Measurements from ENCODE around the gene CCDC69.

CCDC69 gene

GRCh38 chr5:151132963-151133362 lies 90.9 kb downstream of the CCDC69 start:
- no peak overlapping the region for H3K27ac ChIP-seq (ENCODE audit: low read depth, low read length)
- H3K79me2 ChIP-seq (ENCODE audit: control insufficient read depth, insufficient read depth, low read length, poor library complexity): no peaks in the 10 kb centered on the region
- H4K91ac ChIP-seq (ENCODE audit: low read depth, low read length): no peak overlapping the region
- H3K4me1 ChIP-seq (ENCODE audit: control insufficient read depth in 1 of 2, insufficient read depth in 2 of 2, low read length in 2 of 2): peaks cover 5 to 14% of the 10 kb centered on the region in 2 experiments
- H2BK5ac ChIP-seq (ENCODE audit: low read depth, low read length, poor library complexity): no peak overlapping the region
- DNase-seq: no peak
- no peak overlapping the region for H2AFZ ChIP-seq (ENCODE audit: insufficient read depth, low read length, poor library complexity)
- no peak overlapping the region for H2BK120ac ChIP-seq (ENCODE audit: insufficient read depth, low read length, poor library complexity)
- H3K14ac ChIP-seq (ENCODE audit: low read length): no peak overlapping the region
- no peak overlapping the region for H2BK12ac ChIP-seq (ENCODE audit: low read length)
- H3K79me1 ChIP-seq (ENCODE audit: low read length): peaks cover 5% of the 10 kb centered on the region
- no peak overlapping the region for H3K4me3 ChIP-seq (ENCODE audit: low read depth, low read length)
- no peak overlapping the region for H4K12ac ChIP-seq (ENCODE audit: low read depth, low read length)
- H3K27me3 ChIP-seq (ENCODE audit: insufficient read depth, low read length): no peaks in the 10 kb centered on the region
- H3K4me2 ChIP-seq (ENCODE audit: low read length): no peak overlapping the region
- H3K36me3 ChIP-seq (ENCODE audit: control insufficient read depth in 1 of 2, insufficient read depth in 2 of 2, low read length in 2 of 2): peaks cover 38 to 60% of the 10 kb centered on the region in 2 experiments
- H4K8ac ChIP-seq (ENCODE audit: low read depth, low read length): no peak overlapping the region
- no peak overlapping the region for H2AK5ac ChIP-seq (ENCODE audit: low read length)
- H3K18ac ChIP-seq (ENCODE audit: low read length): no peak overlapping the region
- H3K23ac ChIP-seq (ENCODE audit: low read length): no peak overlapping the region
- no peak overlapping the region for H3K9ac ChIP-seq (ENCODE audit: low read length)
- WGBS (ENCODE audit: extremely low coverage, insufficient coverage, insufficient read length): no CpG with 5 or more reads among the region's 4 CpGs
- no peak overlapping the region for H3K4ac ChIP-seq (ENCODE audit: low read depth, low read length)
- no peaks in the 10 kb centered on the region for H3K9me3 ChIP-seq (ENCODE audit: insufficient read depth, low read depth, low read length)

Data from trophoblast cell (in vitro differentiated cells and primary cell).